Ovary (tissue), 3 donors: ENCODE measurements around the gene B3GNT9.

ENCODE experiments used
- CTCF ChIP-seq, 3 donors: fragments of 450-650 bp in 2 of 3; fragments of 200-600 bp in 1 of 3; IDR thresholded peaks; one replicate each; pipeline versions ENCODE4 v1.5.1 to v1.8.0; 2016 to 2022; ENCODE audit warnings: antibody characterized with exemption in 3 of 3, mild to moderate bottlenecking in 1 of 3
- EP300 ChIP-seq: sonication (generic); formaldehyde crosslinking; IDR thresholded peaks from one replicate; pipeline ENCODE4 v1.6.1; 2017; ENCODE audit warnings: antibody characterized with exemption
- POLR2A ChIP-seq: fragments of 450-650 bp; IDR thresholded peaks from one replicate; pipeline ENCODE4 v1.6.1; 2017; ENCODE audit warnings: antibody characterized with exemption, mild to moderate bottlenecking, moderate library complexity
- donor health status: DM: no; HTN: no; CAD: no.

DNA sequence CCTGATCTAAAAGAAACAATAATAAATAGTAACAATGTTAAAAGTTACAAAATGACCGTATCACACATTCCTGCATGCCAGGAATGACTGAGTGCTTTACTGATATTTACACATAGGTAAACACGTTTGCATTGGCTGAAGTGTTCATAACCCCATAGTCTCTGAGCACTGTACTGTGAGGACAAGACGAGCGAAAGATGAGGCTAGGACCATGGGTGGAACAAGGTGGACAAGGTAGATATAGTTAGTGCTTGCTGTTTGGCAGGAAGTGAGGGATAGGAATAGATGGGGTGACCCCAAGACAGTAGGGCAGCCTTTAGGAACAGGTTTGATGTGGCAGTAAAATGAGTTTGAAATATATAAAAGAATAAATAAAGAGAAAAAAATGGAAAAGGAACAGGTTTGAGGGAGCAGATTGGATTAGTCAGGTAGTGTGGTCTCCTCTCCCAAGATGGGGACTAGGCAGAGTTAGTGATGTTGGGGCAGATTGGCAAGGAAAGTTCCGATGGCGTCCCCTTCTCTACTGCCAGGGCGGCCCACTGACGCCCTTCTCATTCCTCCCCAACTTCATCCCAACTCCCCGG lies 40.7 kb upstream of the B3GNT9 start:
- TF ChIP-seq CTCF (IDR thresholded peaks at IDR 0.05), result no peak
- no peak for TF ChIP-seq POLR2A
- TF ChIP-seq EP300, result no peak
